ENCODE measurements around the gene TTC7B.

The TTC7B gene

GRCh38 chr14:90647473-90648005 lies 168.7 kb downstream of the TTC7B start:
- Histone ChIP-seq H3K4me3 (ENCODE audit: insufficient read length, low read depth) (no peak overlapping the region), H3K4me1 (ENCODE audit: insufficient read depth, insufficient read length) (peaks cover 8% of the 10 kb centered on the region), H3K9me3 (ENCODE audit: insufficient read depth, low read length) (no peaks in the 10 kb centered on the region), H3K36me3 (ENCODE audit: insufficient read depth, insufficient read length, low read length) (peaks cover 8% of the 10 kb centered on the region), H3K27me3 (ENCODE audit: insufficient read depth, insufficient read length) (no peaks in the 10 kb centered on the region), H3K9ac (ENCODE audit: insufficient read length, low read depth) (no peak overlapping the region)
- TF ChIP-seq YY1 (IDR thresholded peaks at IDR 0.05; ENCODE audit: insufficient read depth, insufficient read length) = no peak
- no peak for TF ChIP-seq ZNF274 (IDR thresholded peaks at IDR 0.05; ENCODE audit: low read depth, low read length)
- TF ChIP-seq SUZ12 (IDR thresholded peaks at IDR 0.05; ENCODE audit: extremely low read depth, insufficient read depth, insufficient read length) = no peak
- no peak for DNase-seq (ENCODE audit: low read depth, low spot score)

DNA sequence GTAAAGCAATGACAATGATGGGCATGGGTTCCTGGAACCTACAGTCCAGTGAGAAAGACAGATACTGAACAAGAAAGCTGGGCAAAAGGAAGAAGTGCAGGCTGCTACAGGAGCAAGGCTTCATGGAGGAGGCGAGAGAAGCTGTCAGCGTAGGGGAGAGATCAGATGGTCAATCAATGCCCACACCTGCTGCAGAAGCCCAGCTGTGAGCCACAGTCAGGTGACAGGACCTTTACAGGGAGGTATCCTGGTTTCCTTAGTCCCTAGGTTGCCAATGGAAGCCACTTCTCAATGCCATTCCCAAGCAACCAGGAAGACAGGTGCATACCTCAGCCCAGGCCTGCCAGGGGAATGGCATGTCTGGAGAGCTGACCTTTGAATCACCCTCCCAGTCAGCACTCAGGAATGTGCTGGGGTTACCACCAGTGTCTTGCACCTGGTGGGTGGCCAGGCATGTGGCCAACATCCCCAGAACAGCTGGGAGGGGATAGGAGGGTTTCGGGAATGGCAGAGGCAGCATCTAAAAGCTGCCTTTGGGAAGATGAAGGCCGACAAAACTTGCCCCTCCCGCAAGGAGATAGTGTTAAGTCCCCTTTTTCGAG lies 170.3 kb downstream of the TTC7B start:
- Histone ChIP-seq H3K9me3 (ENCODE audit: insufficient read depth, low read length) (no peaks in the 10 kb centered on the region), H3K4me1 (ENCODE audit: insufficient read depth, insufficient read length) (peaks cover 8% of the 10 kb centered on the region), H3K9ac (ENCODE audit: insufficient read length, low read depth) (no peak overlapping the region), H3K27me3 (ENCODE audit: insufficient read depth, insufficient read length) (no peaks in the 10 kb centered on the region), H3K36me3 (ENCODE audit: insufficient read depth, insufficient read length, low read length) (peaks cover 8% of the 10 kb centered on the region), H3K4me3 (ENCODE audit: insufficient read length, low read depth) (no peak overlapping the region)
- TF ChIP-seq YY1 (IDR thresholded peaks at IDR 0.05; ENCODE audit: insufficient read depth, insufficient read length) = no peak
- TF ChIP-seq SUZ12 (IDR thresholded peaks at IDR 0.05; ENCODE audit: extremely low read depth, insufficient read depth, insufficient read length) = no peak
- no peak for TF ChIP-seq ZNF274 (IDR thresholded peaks at IDR 0.05; ENCODE audit: low read depth, low read length)
- DNase-seq (ENCODE audit: low read depth, low spot score) = peak; percentile 35

DNA sequence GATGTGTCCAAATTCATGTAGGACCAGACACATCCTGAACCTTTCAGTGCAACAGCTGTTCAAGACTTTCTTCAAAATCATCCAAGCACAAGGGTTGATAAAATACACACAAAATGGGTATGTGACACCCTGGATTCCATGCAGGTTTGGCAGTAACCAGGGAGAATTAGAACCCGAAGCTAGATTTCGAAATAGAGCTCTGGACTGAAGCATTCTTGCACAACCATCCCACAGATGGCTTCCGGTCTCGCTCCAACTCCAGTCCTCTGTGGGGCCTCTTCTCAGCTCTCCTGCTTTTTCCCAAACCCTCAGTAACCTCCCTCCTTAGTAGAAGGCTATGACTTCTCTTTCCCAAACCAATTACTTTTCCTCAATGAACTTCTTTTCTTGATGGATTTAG lies 171.3 kb downstream of the TTC7B start:
- Histone ChIP-seq H3K9me3 (ENCODE audit: insufficient read depth, low read length) (no peaks in the 10 kb centered on the region), H3K36me3 (ENCODE audit: insufficient read depth, insufficient read length, low read length) (peaks cover 3% of the 10 kb centered on the region), H3K9ac (ENCODE audit: insufficient read length, low read depth) (no peak overlapping the region), H3K4me1 (ENCODE audit: insufficient read depth, insufficient read length) (peaks cover 8% of the 10 kb centered on the region), H3K4me3 (ENCODE audit: insufficient read length, low read depth) (no peak overlapping the region), H3K27me3 (ENCODE audit: insufficient read depth, insufficient read length) (no peaks in the 10 kb centered on the region)
- TF ChIP-seq ZNF274 (IDR thresholded peaks at IDR 0.05; ENCODE audit: low read depth, low read length) (no peak), SUZ12 (IDR thresholded peaks at IDR 0.05; ENCODE audit: extremely low read depth, insufficient read depth, insufficient read length) (no peak), YY1 (IDR thresholded peaks at IDR 0.05; ENCODE audit: insufficient read depth, insufficient read length) (no peak)
- no peak for DNase-seq (ENCODE audit: low read depth, low spot score)

DNA sequence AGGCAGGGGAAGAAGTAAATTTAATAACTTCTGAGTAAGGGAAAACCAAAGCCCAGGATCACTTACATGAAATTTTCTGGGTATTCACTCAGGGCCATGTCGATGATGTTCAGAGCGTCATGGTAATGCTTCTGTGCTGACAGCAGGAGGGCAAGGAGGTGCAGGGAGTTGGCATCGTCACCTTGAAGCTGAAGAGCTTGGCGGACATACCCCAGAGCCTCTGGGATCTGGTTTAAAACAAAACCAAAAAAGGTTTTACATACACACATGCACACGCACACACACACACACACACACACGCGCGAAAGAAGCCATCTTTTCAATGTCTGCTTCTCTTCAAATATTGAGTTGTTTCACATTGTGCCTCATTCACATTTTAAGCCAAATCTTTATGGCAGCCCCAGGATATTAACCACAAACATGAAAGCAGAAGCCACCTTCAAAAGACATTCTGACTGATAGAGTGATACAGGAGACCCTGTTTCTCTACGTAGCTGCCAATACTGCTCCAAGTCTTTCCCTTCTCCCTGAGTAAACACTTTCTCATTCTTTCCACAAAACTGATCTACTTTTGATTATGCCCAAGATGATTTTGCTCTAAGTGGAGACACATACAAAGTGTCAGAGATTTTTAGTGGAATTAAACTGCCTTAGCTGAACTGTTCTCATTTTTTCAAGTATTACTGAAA lies 172.1 kb downstream of the TTC7B start:
- H3K4me1 ChIP-seq (ENCODE audit: insufficient read depth, insufficient read length) = peaks cover 8% of the 10 kb centered on the region
- H3K27me3 ChIP-seq (ENCODE audit: insufficient read depth, insufficient read length) = no peaks in the 10 kb centered on the region
- TF ChIP-seq ZNF274 (IDR thresholded peaks at IDR 0.05; ENCODE audit: low read depth, low read length) (no peak), SUZ12 (IDR thresholded peaks at IDR 0.05; ENCODE audit: extremely low read depth, insufficient read depth, insufficient read length) (no peak), YY1 (IDR thresholded peaks at IDR 0.05; ENCODE audit: insufficient read depth, insufficient read length) (no peak)
- H3K36me3 ChIP-seq (ENCODE audit: insufficient read depth, insufficient read length, low read length) = peaks cover 3% of the 10 kb centered on the region
- DNase-seq (ENCODE audit: low read depth, low spot score) = no peak
- no peaks in the 10 kb centered on the region for H3K9me3 ChIP-seq (ENCODE audit: insufficient read depth, low read length)
- H3K4me3 ChIP-seq (ENCODE audit: insufficient read length, low read depth) = no peak overlapping the region
- H3K9ac ChIP-seq (ENCODE audit: insufficient read length, low read depth) = no peak overlapping the region

DNA sequence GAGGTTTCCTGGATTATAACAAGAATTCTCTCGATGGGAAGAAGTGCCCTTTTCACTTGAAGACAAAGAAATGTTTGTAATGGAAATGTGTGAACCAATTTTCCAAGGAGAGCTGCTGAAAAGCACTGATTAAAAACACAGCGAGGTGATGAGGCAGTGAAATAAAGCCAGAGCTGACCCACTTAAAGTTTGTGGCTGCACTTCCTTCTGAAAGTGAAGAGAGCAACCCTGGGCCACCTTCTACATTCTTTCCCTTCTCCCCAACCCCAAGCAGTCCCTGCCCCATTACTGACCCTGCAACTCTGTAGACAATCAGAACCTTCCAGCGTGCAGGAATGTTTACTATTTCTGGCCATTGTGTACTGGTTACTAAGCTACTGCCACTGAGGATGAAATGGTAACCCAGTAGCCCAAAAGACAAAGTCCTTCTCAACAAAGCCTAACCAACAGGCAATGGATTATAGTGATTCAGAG lies 173.9 kb downstream of the TTC7B start:
- no peak overlapping the region for H3K9ac ChIP-seq (ENCODE audit: insufficient read length, low read depth)
- H3K27me3 ChIP-seq (ENCODE audit: insufficient read depth, insufficient read length) = no peaks in the 10 kb centered on the region
- DNase-seq (ENCODE audit: low read depth, low spot score) = peak; percentile 85
- H3K36me3 ChIP-seq (ENCODE audit: insufficient read depth, insufficient read length, low read length) = peaks cover 3% of the 10 kb centered on the region
- H3K4me1 ChIP-seq (ENCODE audit: insufficient read depth, insufficient read length) = peaks cover 8% of the 10 kb centered on the region
- no peaks in the 10 kb centered on the region for H3K9me3 ChIP-seq (ENCODE audit: insufficient read depth, low read length)
- H3K4me3 ChIP-seq (ENCODE audit: insufficient read length, low read depth) = no peak overlapping the region
- TF ChIP-seq SUZ12 (IDR thresholded peaks at IDR 0.05; ENCODE audit: extremely low read depth, insufficient read depth, insufficient read length) = no peak
- TF ChIP-seq YY1 (IDR thresholded peaks at IDR 0.05; ENCODE audit: insufficient read depth, insufficient read length) = no peak
- no peak for TF ChIP-seq ZNF274 (IDR thresholded peaks at IDR 0.05; ENCODE audit: low read depth, low read length)

DNA sequence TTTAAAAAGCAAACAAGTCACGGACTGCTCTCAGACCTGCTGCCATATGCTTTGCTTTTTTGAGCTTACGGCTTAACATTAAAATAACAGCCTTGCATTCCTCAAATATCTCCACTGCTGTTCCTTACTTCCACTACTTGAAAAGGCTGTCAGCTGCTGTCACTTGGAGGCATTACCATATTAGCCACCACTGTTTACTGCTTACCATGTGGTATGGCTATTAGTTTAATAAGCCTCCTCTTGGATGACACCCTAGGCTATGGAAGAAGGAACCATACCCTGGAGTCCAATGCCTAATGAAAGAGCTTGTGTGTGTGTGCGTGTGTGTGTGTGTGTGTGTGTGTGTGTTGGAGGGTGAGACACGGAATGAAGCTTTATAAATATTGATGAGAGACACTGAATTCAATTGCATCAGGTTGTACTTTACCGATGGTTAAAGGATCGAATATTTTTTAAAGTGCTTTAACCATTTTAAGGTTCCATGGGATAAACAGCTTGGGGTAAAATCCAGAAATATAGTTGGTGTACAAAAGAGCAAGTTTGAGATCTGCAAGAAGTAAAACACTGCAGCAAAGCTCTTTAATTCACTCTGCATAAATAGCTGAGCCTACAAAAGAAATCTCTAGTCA lies 174.5 kb downstream of the TTC7B start:
- H3K4me1 ChIP-seq (ENCODE audit: insufficient read depth, insufficient read length) = peaks cover 8% of the 10 kb centered on the region
- no peaks in the 10 kb centered on the region for H3K27me3 ChIP-seq (ENCODE audit: insufficient read depth, insufficient read length)
- DNase-seq (ENCODE audit: low read depth, low spot score) = no peak
- H3K4me3 ChIP-seq (ENCODE audit: insufficient read length, low read depth) = no peak overlapping the region
- no peaks in the 10 kb centered on the region for H3K9me3 ChIP-seq (ENCODE audit: insufficient read depth, low read length)
- no peak overlapping the region for H3K9ac ChIP-seq (ENCODE audit: insufficient read length, low read depth)
- peaks cover 3% of the 10 kb centered on the region for H3K36me3 ChIP-seq (ENCODE audit: insufficient read depth, insufficient read length, low read length)
- TF ChIP-seq SUZ12 (IDR thresholded peaks at IDR 0.05; ENCODE audit: extremely low read depth, insufficient read depth, insufficient read length) (no peak), ZNF274 (IDR thresholded peaks at IDR 0.05; ENCODE audit: low read depth, low read length) (no peak), YY1 (IDR thresholded peaks at IDR 0.05; ENCODE audit: insufficient read depth, insufficient read length) (no peak)

DNA sequence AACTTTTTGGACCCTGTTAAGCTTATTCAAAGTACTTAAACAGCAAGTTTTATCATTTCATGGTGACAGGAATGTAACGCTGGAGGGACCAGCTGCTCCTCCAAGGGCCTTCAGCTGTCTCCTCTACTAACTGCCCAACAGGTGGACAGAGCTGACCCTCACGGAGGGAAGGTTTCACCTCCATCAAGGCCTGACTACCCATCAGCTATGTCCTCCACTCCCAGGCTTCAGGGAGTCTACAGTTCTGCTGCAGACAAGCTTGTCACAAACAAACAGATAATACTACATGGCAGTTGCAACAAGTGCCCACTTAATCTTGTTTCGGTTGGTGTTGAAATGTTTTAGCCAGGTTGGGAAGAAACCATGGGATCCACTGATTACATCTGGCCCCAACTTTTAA lies 175.1 kb downstream of the TTC7B start:
- Histone ChIP-seq H3K36me3 (ENCODE audit: insufficient read depth, insufficient read length, low read length) (peaks cover 3% of the 10 kb centered on the region), H3K4me3 (ENCODE audit: insufficient read length, low read depth) (no peak overlapping the region), H3K27me3 (ENCODE audit: insufficient read depth, insufficient read length) (no peaks in the 10 kb centered on the region), H3K4me1 (ENCODE audit: insufficient read depth, insufficient read length) (peaks cover 6% of the 10 kb centered on the region), H3K9ac (ENCODE audit: insufficient read length, low read depth) (no peak overlapping the region), H3K9me3 (ENCODE audit: insufficient read depth, low read length) (no peaks in the 10 kb centered on the region)
- TF ChIP-seq ZNF274 (IDR thresholded peaks at IDR 0.05; ENCODE audit: low read depth, low read length) (no peak), YY1 (IDR thresholded peaks at IDR 0.05; ENCODE audit: insufficient read depth, insufficient read length) (no peak), SUZ12 (IDR thresholded peaks at IDR 0.05; ENCODE audit: extremely low read depth, insufficient read depth, insufficient read length) (no peak)
- no peak for DNase-seq (ENCODE audit: low read depth, low spot score)

Data from NT2/D1 (cell line).